ENCODE results near the gene CYBB. TPM values are rescaled to one million over a fixed set of nuclear protein-coding genes. Genes with fewer than 3 reads are reported as not detected.

Gene CYBB
- total RNA-seq, 3 donors from 2014 or later, result 13.1 to 25.5 (median 23.5) TPM

- Histone ChIP-seq H3K4me1 (no peaks in the 10 kb centered on the region), H3K36me3 (no peaks in the 10 kb centered on the region), H3K4me3 (no peak overlapping the region), H3K27me3 (peaks cover 0 to 51% of the 10 kb centered on the region in 2 donors), H3K9me3 (no peaks in the 10 kb centered on the region), H3K27ac (no peak overlapping the region)
- no peak for DNase-seq (ENCODE audit: low spot score in 2 of 2)
- TF ChIP-seq POLR2A (IDR thresholded peaks at IDR 0.05) (no peak), POLR2AphosphoS5 (IDR thresholded peaks at IDR 0.05) (no peak), CTCF (IDR thresholded peaks at IDR 0.05) (no peak)
- intact Hi-C loops (cut with DNase I; ENCODE audit: low total_unique reads), result no loop called here
Measured at GRCh38 chrX:37817579-37817978, 37.7 kb downstream of the CYBB start.

- DNase-seq (ENCODE audit: low spot score in 2 of 2), result no peak
- TF ChIP-seq POLR2AphosphoS5 (IDR thresholded peaks at IDR 0.05) (no peak), CTCF (IDR thresholded peaks at IDR 0.05) (no peak), POLR2A (IDR thresholded peaks at IDR 0.05) (no peak)
- Histone ChIP-seq H3K27ac (no peak overlapping the region), H3K36me3 (no peaks in the 10 kb centered on the region), H3K4me1 (no peaks in the 10 kb centered on the region), H3K27me3 (peaks cover 0 to 50% of the 10 kb centered on the region in 2 donors), H3K9me3 (no peaks in the 10 kb centered on the region), H3K4me3 (no peak overlapping the region)
- intact Hi-C loops (cut with DNase I; ENCODE audit: low total_unique reads), result no loop called here
Measured at GRCh38 chrX:37818031-37818430, 38.2 kb downstream of the CYBB start.

- Histone ChIP-seq H3K4me1 (no peaks in the 10 kb centered on the region), H3K9me3 (no peaks in the 10 kb centered on the region), H3K4me3 (no peak overlapping the region), H3K27ac (no peak overlapping the region), H3K36me3 (no peaks in the 10 kb centered on the region), H3K27me3 (peaks cover 0 to 38% of the 10 kb centered on the region in 2 donors)
- no peak for DNase-seq (ENCODE audit: low spot score in 2 of 2)
- TF ChIP-seq POLR2A (IDR thresholded peaks at IDR 0.05) (no peak), CTCF (IDR thresholded peaks at IDR 0.05) (no peak), POLR2AphosphoS5 (IDR thresholded peaks at IDR 0.05) (no peak)
- intact Hi-C loops (cut with DNase I; ENCODE audit: low total_unique reads), result no loop called here
Measured at GRCh38 chrX:37820646-37821045, 40.8 kb downstream of the CYBB start.

- no peak for DNase-seq (ENCODE audit: low spot score in 2 of 2)
- no peak for TF ChIP-seq POLR2A (IDR thresholded peaks at IDR 0.05)
- no peak for TF ChIP-seq POLR2AphosphoS5 (IDR thresholded peaks at IDR 0.05)
- no peak for TF ChIP-seq CTCF (IDR thresholded peaks at IDR 0.05)
- intact Hi-C loops (cut with DNase I; ENCODE audit: low total_unique reads), result no loop called here
- H3K4me1 ChIP-seq, result no peaks in the 10 kb centered on the region
- H3K27ac ChIP-seq, result no peak overlapping the region
- peaks cover 0 to 16% of the 10 kb centered on the region in 2 donors for H3K27me3 ChIP-seq
- no peaks in the 10 kb centered on the region for H3K9me3 ChIP-seq
- no peak overlapping the region for H3K4me3 ChIP-seq
- H3K36me3 ChIP-seq, result no peaks in the 10 kb centered on the region
Measured at GRCh38 chrX:37824491-37825214, 44.8 kb downstream of the CYBB start.

GRCh38 chrX:37825215-37825842 lies 45.5 kb downstream of the CYBB start:
- intact Hi-C loops (cut with DNase I; ENCODE audit: low total_unique reads), result no loop called here
- DNase-seq (ENCODE audit: low spot score in 2 of 2), result peak in 1 of 2 donors; percentile 30
- Histone ChIP-seq H3K36me3 (no peaks in the 10 kb centered on the region), H3K27me3 (peaks cover 0 to 13% of the 10 kb centered on the region in 2 donors), H3K9me3 (no peaks in the 10 kb centered on the region), H3K27ac (no peak overlapping the region), H3K4me3 (no peak overlapping the region), H3K4me1 (no peaks in the 10 kb centered on the region)
- TF ChIP-seq POLR2A (IDR thresholded peaks at IDR 0.05) (no peak), CTCF (IDR thresholded peaks at IDR 0.05) (peak; percentile 67 to 83 (median 75))
